HG03175 (cell line): ENCODE measurements around the gene NELFE.
A peak's percentile ranks its signal among the peaks of the same experiment; 100 is the strongest.
"Not testable (repeated sequence)": the region's sequence is repeated elsewhere in the genome, so short reads cannot be mapped to it uniquely, and the experiment has no call there.

Experiments used
- ATAC-seq: cut with Tn5 transposase; IDR thresholded peaks from one replicate; pipeline ENCODE4 v1.9.1; 2021; ENCODE audit warnings: mild to moderate bottlenecking, moderate library complexity; ENCODE audit not compliant: unreplicated experiment

NELFE gene, protein sequence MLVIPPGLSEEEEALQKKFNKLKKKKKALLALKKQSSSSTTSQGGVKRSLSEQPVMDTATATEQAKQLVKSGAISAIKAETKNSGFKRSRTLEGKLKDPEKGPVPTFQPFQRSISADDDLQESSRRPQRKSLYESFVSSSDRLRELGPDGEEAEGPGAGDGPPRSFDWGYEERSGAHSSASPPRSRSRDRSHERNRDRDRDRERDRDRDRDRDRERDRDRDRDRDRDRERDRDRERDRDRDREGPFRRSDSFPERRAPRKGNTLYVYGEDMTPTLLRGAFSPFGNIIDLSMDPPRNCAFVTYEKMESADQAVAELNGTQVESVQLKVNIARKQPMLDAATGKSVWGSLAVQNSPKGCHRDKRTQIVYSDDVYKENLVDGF

DNA sequence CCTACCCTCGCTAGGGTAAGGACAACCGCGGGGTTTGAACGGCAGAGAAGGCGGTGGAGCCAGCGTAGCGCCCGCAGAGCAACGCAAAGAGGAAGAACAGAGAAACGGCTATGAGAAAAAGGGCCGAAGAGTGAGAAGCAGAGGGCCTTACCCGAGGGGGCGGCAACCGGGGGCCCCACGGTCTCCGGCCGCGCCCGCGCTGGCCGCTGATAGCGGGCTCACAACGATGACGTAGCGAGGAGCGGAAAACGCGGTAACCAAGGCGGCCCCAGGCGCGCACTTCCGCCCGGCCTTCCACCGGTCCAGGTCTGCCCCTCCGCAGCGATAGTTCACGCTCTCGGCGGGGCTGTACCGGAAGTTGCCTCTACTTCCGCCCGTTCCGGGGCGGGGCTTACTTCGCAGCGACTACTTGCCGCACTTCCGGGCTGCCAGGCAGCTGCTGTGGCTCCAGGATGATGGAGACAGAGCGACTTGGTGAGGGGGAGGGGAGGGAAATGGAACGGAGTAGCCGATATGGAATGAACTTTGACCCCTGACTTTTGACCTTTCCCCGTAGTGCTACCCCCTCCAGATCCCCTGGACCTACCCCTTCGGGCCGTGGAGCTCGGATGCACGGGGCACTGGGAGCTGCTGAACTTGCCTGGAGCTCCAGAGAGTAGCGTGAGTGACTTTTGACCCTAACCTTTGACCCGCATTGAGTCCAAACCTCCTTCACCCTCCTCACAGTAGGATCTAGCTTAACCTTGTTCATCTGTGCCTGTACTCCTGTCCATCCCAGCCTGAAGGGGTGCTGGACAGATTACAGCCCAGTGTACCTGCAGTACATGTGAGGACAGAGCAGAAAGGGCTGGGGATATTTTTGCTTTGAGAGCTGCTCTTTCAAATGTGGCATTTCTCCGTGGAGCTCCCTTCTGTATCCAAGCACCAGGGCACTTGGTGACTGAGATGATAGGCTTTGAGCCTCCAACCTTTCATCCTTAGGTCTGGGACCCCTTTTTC is at the start of gene NELFE, which contains the start of gene SKIC2:
Gene NELFE (minus strand): TSS at position 231 of the 999 bp plus-strand sequence. CDS start 525 bp downstream, outside the sequence.
Gene SKIC2 (plus strand): TSS at position 435 of the 999 bp plus-strand sequence. CDS start 18 bp downstream, at position 453.
- peak; percentile 96 for ATAC-seq

DNA sequence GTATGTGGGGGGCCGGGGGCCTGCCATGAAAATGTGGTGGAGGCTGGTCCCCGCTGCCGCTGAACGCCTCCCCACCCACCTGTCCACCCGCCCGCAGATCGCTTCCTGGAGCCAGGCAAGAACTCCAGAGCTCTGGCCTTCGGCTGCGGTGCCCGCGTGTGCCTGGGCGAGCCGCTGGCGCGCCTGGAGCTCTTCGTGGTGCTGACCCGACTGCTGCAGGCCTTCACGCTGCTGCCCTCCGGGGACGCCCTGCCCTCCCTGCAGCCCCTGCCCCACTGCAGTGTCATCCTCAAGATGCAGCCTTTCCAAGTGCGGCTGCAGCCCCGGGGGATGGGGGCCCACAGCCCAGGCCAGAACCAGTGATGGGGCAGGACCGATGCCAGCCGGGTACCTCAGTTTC is 49.3 kb upstream of the NELFE start:
- ATAC-seq, result not testable (repeated sequence)

DNA sequence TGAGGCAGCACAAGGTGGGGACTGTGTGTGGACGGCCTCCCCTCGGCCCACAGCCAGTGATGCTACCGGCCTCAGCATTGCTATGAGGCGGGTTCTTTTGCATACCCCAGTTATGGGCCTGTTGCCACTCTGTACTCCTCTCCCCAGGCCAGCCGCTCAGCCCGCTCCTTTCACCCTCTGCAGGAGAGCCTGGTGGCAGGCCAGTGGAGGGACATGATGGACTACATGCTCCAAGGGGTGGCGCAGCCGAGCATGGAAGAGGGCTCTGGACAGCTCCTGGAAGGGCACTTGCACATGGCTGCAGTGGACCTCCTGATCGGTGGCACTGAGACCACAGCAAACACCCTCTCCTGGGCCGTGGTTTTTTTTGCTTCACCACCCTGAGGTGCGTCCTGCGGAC is 48.3 kb upstream of the NELFE start:
- not testable (repeated sequence) for ATAC-seq

DNA sequence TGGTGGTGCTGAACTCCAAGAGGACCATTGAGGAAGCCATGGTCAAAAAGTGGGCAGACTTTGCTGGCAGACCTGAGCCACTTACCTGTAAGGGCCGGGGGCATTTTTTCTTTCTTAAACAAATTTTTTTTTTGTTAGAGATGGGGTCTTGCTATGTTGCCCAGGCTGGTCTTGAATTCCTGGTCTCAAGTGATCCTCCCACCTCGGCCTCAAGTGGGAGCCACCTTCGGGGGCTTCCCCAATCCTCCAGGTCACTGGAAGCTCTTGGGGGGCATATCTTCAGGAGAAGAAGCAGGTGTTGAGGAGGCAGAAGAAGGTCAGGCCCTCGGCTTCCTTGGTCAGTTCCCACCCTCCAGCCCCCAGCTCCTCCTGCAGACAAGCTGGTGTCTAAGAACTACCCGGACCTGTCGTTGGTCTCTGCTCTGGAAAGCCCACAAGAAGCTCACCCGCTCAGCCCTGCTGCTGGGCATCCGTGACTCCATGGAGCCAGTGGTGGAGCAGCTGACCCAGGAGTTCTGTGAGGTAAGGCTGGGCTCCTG is 47.3 kb upstream of the NELFE start:
- not testable (repeated sequence) for ATAC-seq

DNA sequence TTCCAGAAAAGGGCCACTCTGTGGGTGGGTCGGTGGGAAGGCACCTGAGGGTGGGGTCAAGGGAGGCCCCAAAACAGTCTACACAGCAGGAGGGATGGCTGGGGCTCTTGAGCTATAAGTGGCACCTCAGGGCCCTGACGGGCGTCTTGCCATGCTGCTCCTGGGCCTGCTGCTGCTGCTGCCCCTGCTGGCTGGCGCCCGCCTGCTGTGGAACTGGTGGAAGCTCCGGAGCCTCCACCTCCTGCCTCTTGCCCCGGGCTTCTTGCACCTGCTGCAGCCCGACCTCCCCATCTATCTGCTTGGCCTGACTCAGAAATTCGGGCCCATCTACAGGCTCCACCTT is 46.7 kb upstream of the NELFE start:
- ATAC-seq, result not testable (repeated sequence)

DNA sequence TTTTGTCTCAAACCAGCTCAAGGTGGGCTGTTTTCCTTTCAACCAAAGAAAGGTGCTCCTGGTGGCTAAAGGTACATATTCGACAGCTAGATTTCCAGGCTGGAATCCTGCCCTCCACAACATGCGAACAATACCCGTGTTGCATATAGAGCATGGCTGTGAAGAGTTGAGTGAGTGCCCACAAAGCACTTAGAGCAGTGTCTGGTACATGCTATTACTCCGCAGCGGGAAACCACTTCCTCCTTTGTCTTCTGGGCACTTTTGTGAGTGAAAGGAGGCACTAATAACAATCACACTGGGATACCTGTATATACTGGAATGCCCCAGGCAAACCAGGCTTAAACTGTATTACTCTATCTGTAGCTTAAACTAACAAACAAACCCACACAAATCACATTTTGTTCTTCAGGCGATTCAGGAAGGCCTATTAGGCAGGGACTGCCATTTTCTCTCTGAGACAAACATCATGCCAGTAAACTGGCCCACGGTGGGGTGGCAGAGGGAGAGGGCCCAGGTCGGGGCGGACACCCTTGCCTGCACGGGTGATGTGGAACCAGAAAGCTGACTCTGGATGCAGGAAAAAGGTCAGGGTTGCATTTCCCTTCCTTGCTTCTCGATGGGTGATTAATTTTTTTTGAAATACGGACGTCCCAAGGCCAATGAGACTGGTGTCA is 46.2 kb upstream of the NELFE start:
- ATAC-seq, result not testable (repeated sequence)

DNA sequence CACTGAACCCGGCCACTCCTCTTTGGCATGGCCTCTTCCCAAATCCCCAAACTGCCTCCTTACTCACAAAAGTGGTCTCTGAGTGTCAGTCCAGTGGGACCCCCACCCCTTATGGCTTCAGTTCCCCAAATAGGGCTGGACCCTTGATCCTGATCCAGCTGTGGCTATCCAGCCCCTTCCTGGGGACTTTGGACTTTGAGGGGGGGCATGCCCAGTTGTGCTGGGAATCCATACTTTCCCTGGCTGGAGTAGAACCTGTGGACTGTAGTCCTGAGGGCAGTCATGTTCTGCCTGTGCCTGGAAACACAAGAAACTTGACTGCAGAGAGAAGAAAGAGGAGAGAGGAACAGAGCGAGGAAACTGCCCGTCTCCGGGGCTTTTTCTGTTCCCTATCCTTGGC is 45.6 kb upstream of the NELFE start:
- ATAC-seq, result not testable (repeated sequence)

DNA sequence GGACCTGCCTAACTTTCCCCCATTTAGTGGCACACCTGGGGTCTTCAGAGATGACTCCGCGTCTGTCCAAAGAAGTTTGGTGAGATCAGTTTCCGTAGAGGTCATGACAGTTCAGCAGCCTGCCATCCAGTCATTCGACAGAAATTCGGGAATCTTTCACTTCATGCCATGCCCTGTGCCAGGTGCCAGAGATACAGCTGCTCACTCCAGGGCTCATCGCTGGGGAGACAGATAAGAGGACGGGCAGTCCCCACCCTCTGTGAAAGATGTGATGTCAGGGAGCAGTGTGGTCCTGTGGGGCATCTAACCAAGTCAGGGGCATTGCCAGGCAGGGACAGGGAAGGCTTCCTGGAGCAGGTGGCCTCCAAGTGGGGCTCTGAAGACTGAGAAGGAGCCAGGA is 44.5 kb upstream of the NELFE start:
- not testable (repeated sequence) for ATAC-seq

DNA sequence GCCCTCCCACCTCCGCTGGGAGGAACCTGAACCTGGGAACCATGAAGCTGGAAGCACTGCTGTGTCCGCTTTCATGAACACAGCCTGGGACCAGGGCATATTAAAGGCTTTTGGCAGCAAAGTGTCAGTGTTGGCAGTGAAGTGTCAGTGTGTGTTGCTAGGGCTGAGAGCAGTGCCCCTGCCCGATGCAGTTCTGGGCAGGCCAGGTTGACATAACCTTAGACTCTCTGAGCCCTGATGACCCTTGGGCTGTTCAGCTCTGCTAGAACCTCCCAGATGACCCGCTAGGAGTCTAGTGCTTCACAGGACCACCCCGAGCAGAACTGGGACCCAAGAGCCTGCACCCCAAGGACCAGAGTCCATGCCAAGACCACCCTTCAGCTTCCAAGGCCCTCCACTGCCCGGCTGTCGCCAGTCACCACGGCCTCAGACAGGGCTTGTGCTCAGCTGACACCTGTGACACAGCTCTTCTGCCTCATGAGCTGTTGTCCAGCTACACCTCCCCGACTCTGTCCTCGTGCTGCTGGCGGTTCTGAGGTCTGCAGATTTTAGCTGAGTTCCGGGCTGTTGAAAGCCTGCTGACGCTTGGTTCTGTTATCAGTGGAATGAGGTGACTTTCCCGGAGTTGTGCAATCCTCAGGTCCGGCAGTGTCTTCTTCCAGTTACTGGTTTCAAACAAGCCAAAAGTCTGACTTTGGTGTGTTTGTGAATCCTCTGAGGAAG is 43.9 kb upstream of the NELFE start:
- ATAC-seq, result not testable (repeated sequence)

DNA sequence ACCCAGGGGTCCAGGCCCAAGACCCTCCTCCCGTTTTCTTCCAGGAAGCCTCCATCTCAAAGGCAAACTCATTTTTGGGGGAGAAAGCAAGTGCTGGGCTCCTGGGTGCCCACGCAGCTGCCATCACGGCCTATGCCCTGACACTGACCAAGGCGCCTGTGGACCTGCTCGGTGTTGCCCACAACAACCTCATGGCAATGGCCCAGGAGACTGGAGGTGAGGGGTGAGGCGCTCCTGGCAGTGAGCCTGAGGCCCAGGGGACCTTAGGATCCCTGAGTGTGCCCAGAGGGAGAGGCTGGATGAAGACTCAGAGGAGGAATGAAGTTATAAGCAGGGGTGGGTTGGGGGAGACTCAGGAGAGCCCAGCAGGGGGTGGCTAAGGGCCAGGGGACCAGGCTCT is 37.6 kb upstream of the NELFE start:
- not testable (repeated sequence) for ATAC-seq

DNA sequence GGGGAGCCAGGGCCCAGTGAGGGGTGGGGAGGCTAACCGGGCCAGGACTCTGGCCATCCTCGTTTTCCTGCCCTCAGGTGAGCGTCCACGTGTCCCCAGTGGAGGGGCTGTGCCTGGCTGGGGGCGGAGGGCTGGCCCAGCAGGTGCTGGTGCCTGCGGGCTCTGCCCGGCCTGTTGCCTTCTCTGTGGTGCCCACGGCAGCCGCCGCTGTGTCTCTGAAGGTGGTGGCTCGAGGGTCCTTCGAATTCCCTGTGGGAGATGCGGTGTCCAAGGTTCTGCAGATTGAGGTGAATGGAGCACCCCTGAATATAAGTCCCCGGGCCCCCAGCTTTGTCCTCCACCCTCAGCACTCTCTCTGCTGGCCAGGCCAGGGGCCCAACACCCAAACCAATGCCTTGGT is 35.6 kb upstream of the NELFE start:
- not testable (repeated sequence) for ATAC-seq

DNA sequence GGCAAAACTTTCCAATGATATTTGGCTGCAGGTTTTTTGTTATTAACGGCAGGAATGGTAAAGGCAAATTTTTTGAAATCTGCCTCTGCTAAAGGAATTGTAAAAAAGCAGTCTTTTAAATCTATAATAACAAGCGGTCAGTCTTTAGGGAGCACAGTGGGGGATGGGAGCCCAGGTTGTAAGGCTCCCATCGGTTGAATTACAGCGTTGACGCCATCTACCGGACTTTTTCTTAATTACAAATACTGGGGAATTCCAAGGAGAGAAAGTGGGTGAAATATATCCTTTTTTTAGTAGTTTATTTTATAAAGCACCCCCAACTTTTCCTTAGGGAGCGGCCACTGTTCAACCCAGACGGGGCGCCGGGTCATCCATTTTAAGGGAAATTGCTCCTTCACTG is 30.6 kb upstream of the NELFE start:
- ATAC-seq, result not testable (repeated sequence)

DNA sequence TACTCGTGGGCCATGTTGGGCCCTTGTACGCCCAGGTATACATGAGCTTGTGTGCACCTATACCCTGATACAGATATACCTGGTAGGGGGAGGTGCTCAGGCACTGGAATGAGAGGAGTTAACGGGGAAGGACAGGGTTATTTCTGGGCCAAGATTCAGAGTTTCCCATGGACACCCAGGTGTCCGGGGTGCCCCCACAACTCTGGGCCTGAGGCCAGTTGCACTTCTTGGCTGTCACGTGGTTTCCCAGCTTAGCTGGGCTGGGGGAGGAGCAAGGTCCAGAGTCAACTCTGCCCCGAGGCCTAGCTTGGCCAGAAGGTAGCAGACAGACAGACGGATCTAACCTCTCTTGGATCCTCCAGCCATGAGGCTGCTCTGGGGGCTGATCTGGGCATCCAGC is 23.0 kb upstream of the NELFE start, which contains the start of gene C4A:
Gene C4A (plus strand): TSS at position 314 of the 400 bp plus-strand sequence. CDS start 51 bp downstream, at position 365.
- not testable (repeated sequence) for ATAC-seq

DNA sequence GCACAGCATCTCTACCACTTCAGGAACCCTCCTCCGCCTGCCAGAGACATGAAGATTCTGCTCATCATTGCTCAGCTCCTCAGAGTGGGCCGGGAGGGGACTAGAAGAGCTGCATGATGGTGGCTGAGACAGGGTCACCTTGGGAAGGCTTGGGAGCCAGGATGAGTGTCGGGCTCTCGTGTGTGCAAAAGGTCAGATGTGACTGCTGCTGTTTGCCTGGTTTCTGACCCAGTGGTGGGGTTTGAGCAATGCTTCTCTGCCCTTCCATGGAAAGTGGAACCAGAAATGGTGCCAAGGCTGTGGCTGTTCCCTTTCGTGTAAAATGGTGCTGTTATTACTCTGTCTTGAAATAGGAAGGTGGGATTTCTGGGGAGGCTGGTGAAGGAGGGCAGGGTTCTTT is 22.2 kb upstream of the NELFE start:
- not testable (repeated sequence) for ATAC-seq

DNA sequence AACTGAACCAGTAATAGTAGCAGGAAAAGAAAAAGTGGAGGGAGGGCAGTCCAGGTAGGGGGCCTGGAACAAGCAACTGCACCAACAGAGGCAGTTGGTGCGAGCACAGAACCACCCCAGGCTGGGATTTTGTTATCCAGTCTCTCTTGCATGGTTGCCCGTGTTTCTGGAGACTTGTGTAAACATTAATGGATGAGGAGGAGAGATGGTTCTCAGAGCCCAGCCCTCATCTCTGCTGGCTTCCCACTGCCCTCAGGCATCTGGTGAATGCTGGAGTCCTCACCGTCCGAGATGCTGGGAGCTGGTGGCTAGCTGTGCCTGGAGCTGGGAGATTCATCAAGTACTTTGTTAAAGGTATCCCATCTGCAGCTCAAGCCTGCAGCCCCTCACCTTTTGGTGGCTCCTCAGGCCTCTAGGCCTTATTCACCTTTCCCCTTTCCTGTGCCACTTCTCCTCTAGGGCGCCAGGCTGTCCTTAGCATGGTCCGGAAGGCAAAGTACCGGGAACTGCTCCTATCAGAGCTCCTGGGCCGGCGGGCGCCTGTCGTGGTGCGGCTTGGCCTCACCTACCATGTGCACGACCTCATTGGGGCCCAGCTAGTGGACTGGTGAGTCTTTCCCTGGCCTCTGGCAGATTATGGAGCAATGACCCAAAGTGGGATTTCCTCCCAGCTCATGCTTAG is 21.6 kb upstream of the NELFE start:
- not testable (repeated sequence) for ATAC-seq

DNA sequence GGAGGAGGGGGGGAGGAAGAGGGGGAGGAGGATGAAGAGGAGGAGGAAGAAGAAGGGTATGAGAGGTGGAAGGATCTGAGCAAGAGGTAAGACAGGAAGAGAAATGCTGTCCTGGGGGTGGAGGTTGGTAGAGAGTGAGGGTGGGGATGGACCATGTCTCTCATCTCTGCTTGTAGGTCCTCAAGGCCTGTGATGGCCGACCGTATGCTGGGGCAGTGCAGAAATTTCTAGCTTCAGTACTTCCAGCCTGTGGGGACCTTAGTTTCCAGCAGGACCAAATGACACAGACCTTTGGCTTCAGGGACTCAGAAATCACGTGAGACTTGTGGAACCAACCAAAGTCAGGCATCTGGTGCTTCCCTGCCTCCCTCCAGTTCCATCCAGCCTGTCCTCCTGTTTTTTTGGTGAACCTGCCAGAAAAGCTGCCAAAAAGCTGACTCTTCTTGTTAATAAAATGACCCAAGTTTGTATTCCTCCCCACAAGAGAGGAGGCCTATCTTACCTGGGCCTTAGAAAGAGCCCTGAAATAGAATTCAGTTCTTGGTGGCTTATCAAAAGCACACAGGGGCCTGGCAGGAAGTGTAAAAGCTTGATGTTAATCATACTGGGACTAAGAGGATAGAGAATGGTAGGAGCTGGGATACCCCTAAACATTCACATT is 20.6 kb upstream of the NELFE start:
- ATAC-seq, result no peak

DNA sequence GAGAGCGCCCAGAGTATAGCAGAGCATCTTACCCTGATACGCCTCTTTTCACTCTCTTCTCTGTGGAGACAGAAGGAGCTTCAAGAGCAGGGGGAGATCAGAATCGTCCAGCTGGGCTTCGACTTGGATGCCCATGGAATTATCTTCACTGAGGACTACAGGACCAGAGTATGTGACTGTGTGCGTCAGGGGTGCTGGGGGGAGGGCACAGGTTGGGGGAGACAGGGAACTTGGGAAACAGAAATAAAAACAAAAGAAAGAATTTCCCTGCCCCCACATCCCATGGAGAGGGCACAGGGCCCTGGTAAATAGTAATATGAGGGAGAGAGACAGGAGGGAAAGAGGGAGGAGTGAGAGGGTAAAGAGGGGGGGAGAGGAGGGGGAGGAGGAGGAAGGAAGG is 20.1 kb upstream of the NELFE start:
- ATAC-seq, result no peak

DNA sequence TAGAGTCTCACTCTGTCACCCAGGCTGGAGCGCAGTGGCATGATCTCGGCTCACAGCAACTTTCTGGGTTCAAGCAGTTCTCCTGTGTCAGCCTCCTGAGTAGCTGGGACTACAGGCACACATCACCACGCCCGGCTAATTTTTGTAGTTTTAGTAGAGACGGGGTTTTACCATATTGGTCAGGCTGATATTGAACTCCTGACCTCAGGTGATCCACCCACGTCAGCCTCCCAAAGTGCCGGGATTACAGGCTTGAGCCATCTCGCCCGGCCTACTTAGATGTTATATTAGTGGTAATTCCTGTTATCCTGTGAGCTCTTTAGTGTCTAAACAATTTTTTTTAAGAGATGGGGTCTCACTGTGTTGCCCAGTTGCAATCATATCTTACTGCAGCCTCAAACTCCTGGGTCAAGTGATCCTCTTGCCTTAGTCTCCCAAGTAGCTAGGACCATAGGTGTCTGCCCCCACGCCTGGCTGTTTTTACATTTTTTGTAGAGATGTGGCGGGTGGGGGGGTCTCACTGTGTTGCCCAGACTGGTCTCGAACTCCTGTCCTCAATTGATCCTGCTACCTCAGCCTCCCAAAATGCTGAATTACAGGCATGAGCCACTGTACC is 19.2 kb upstream of the NELFE start:
- no peak for ATAC-seq
